ENCODE data around the gene INTS11.

- no peak for TF ChIP-seq ZNF610 (tag by site-specific recombination; IDR thresholded peaks at IDR 0.05; ENCODE audit: borderline replicate concordance)
- TF ChIP-seq ZNF629 (tag by site-specific recombination; IDR thresholded peaks at IDR 0.05): no peak
- no peak for TF ChIP-seq SP2 (tag by site-specific recombination; IDR thresholded peaks at IDR 0.05)
- TF ChIP-seq ZNF274 (IDR thresholded peaks at IDR 0.05; ENCODE audit: low read length): no peak
- no peak for TF ChIP-seq ZNF274 (tag by site-specific recombination; IDR thresholded peaks at IDR 0.05; ENCODE audit: borderline replicate concordance)
- TF ChIP-seq, protein P1, sequence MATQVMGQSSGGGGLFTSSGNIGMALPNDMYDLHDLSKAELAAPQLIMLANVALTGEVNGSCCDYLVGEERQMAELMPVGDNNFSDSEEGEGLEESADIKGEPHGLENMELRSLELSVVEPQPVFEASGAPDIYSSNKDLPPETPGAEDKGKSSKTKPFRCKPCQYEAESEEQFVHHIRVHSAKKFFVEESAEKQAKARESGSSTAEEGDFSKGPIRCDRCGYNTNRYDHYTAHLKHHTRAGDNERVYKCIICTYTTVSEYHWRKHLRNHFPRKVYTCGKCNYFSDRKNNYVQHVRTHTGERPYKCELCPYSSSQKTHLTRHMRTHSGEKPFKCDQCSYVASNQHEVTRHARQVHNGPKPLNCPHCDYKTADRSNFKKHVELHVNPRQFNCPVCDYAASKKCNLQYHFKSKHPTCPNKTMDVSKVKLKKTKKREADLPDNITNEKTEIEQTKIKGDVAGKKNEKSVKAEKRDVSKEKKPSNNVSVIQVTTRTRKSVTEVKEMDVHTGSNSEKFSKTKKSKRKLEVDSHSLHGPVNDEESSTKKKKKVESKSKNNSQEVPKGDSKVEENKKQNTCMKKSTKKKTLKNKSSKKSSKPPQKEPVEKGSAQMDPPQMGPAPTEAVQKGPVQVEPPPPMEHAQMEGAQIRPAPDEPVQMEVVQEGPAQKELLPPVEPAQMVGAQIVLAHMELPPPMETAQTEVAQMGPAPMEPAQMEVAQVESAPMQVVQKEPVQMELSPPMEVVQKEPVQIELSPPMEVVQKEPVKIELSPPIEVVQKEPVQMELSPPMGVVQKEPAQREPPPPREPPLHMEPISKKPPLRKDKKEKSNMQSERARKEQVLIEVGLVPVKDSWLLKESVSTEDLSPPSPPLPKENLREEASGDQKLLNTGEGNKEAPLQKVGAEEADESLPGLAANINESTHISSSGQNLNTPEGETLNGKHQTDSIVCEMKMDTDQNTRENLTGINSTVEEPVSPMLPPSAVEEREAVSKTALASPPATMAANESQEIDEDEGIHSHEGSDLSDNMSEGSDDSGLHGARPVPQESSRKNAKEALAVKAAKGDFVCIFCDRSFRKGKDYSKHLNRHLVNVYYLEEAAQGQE (tag by site-specific recombination; IDR thresholded peaks at IDR 0.05): no peak
- no peak for TF ChIP-seq ZNF266 (tag by site-specific recombination; IDR thresholded peaks at IDR 0.05; ENCODE audit: low read depth)
- TF ChIP-seq, protein P2, sequence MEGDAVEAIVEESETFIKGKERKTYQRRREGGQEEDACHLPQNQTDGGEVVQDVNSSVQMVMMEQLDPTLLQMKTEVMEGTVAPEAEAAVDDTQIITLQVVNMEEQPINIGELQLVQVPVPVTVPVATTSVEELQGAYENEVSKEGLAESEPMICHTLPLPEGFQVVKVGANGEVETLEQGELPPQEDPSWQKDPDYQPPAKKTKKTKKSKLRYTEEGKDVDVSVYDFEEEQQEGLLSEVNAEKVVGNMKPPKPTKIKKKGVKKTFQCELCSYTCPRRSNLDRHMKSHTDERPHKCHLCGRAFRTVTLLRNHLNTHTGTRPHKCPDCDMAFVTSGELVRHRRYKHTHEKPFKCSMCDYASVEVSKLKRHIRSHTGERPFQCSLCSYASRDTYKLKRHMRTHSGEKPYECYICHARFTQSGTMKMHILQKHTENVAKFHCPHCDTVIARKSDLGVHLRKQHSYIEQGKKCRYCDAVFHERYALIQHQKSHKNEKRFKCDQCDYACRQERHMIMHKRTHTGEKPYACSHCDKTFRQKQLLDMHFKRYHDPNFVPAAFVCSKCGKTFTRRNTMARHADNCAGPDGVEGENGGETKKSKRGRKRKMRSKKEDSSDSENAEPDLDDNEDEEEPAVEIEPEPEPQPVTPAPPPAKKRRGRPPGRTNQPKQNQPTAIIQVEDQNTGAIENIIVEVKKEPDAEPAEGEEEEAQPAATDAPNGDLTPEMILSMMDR (tag by site-specific recombination; IDR thresholded peaks at IDR 0.05): no peak
- no peak for TF ChIP-seq ZNF391 (tag by site-specific recombination; IDR thresholded peaks at IDR 0.05; ENCODE audit: borderline replicate concordance, low read depth)
These were observed 22.7 kb upstream of the INTS11 start for GRCh38 chr1:1347026-1347595.

Data from HEK293 (cell line).